HepG2 (cell line): ENCODE measurements around the gene SFI1. TPM values are rescaled to one million over a fixed set of nuclear protein-coding genes. Genes with fewer than 3 reads are reported as not detected.

Experiments used
- ARID3A ChIP-seq: IDR thresholded peaks from 2 replicates; pipeline ENCODE4 v1.6.1; 2012; ENCODE audit warnings: low read depth, low read length, improper control_type of control experiment
- ELF1 ChIP-seq: sonication (generic); formaldehyde crosslinking; IDR thresholded peaks from 2 replicates; pipeline ENCODE4 v1.4.0; 2020; ENCODE audit warnings: missing genetic modification reagents
- MNT ChIP-seq: fragments of 450-650 bp; IDR thresholded peaks from 2 replicates; pipeline ENCODE4 v1.6.1; 2016
- PHF21A ChIP-seq: sonication (generic); formaldehyde crosslinking; IDR thresholded peaks from 2 replicates; pipeline ENCODE4 v1.5.0; 2020; ENCODE audit warnings: mild to moderate bottlenecking, missing genetic modification reagents
- POLR2A ChIP-seq, 2 experiments: IDR thresholded peaks; 2 replicates each; pipeline ENCODE4 v1.6.1; 2011; ENCODE audit warnings: low read depth in 2 of 2, low read length in 2 of 2, mild to moderate bottlenecking in 1 of 2, moderate library complexity in 1 of 2; ENCODE audit not compliant: insufficient read depth in 1 of 2
- REXO4 ChIP-seq: sonication (generic); formaldehyde crosslinking; IDR thresholded peaks from 2 replicates; pipeline ENCODE4 v1.8.0; 2022; ENCODE audit warnings: missing genetic modification reagents, mild to moderate bottlenecking, borderline replicate concordance
- RORA ChIP-seq: sonication (generic); formaldehyde crosslinking; IDR thresholded peaks from 2 replicates; pipeline ENCODE4 v1.5.0; 2020; ENCODE audit warnings: mild to moderate bottlenecking, missing genetic modification reagents, moderate library complexity
- SALL2 ChIP-seq: sonication (generic); formaldehyde crosslinking; IDR thresholded peaks from 2 replicates; pipeline ENCODE4 v1.8.1; 2023; ENCODE audit warnings: mild to moderate bottlenecking, missing genetic modification reagents, inconsistent platforms
- TCF12 ChIP-seq, 2 experiments: fragments of 450-650 bp in 1 of 2; sonication (generic) in 1 of 2; formaldehyde crosslinking in 1 of 2; IDR thresholded peaks; 2 replicates each; pipeline versions ENCODE4 v1.6.1 to v1.8.0; 2017 to 2022; ENCODE audit warnings: antibody characterized with exemption in 1 of 2, mild to moderate bottlenecking in 1 of 2, missing genetic modification reagents in 1 of 2, moderate library complexity in 1 of 2
- THAP7 ChIP-seq: sonication (generic); formaldehyde crosslinking; IDR thresholded peaks from 2 replicates; pipeline ENCODE4 v1.8.1; 2023; ENCODE audit warnings: mild to moderate bottlenecking, missing genetic modification reagents
- THAP8 ChIP-seq: sonication (generic); formaldehyde crosslinking; IDR thresholded peaks from 2 replicates; pipeline ENCODE4 v1.5.1; 2020; ENCODE audit warnings: missing genetic modification reagents, mild to moderate bottlenecking, borderline replicate concordance
- U2AF2 ChIP-seq: fragments of 200-400 bp; formaldehyde crosslinking; IDR thresholded peaks from 2 replicates; pipeline ENCODE4 v1.6.1; 2017; ENCODE audit warnings: low read depth, mild to moderate bottlenecking, low read length
- ZBTB20 ChIP-seq: sonication (generic); formaldehyde crosslinking; IDR thresholded peaks from 2 replicates; pipeline ENCODE4 v1.8.1; 2023; ENCODE audit warnings: missing genetic modification reagents, low read depth, mild to moderate bottlenecking, borderline replicate concordance
- ZFP36 ChIP-seq: fragments of 150-350 bp; IDR thresholded peaks from 2 replicates; pipeline ENCODE4 v1.6.1; 2018; ENCODE audit warnings: borderline replicate concordance, low read length, low read depth; ENCODE audit not compliant: partially characterized antibody
- ZFP41 ChIP-seq: sonication (generic); formaldehyde crosslinking; IDR thresholded peaks from 2 replicates; pipeline ENCODE4 v1.4.0; 2020; ENCODE audit warnings: mild to moderate bottlenecking, missing genetic modification reagents, borderline replicate concordance
- ZNF17 ChIP-seq: sonication (generic); formaldehyde crosslinking; IDR thresholded peaks from 2 replicates; pipeline ENCODE4 v1.5.0; 2020; ENCODE audit warnings: mild to moderate bottlenecking, missing genetic modification reagents
- ZNF30 ChIP-seq: sonication (generic); formaldehyde crosslinking; IDR thresholded peaks from 2 replicates; pipeline ENCODE4 v1.5.0; 2020; ENCODE audit warnings: mild to moderate bottlenecking, missing genetic modification reagents
- ZNF317 ChIP-seq: sonication (generic); formaldehyde crosslinking; IDR thresholded peaks from 2 replicates; pipeline ENCODE4 v1.5.0; 2020; ENCODE audit warnings: mild to moderate bottlenecking, missing genetic modification reagents
- ZNF550 ChIP-seq: sonication (generic); formaldehyde crosslinking; IDR thresholded peaks from 2 replicates; pipeline ENCODE4 v1.4.0; 2020; ENCODE audit warnings: mild to moderate bottlenecking, missing genetic modification reagents, borderline replicate concordance
- ZNF660 ChIP-seq: sonication (generic); formaldehyde crosslinking; IDR thresholded peaks from 2 replicates; pipeline ENCODE4 v1.5.1; 2020; ENCODE audit warnings: mild to moderate bottlenecking, low read depth, missing genetic modification reagents, borderline replicate concordance
- ZNF788 ChIP-seq: sonication (generic); formaldehyde crosslinking; IDR thresholded peaks from 2 replicates; pipeline ENCODE4 v1.5.0; 2020; ENCODE audit warnings: mild to moderate bottlenecking, missing genetic modification reagents, borderline replicate concordance
- ZSCAN12 ChIP-seq: sonication (generic); formaldehyde crosslinking; IDR thresholded peaks from 2 replicates; pipeline ENCODE4 v1.9.0; 2021; ENCODE audit warnings: mild to moderate bottlenecking, missing genetic modification reagents
- polyA plus RNA-seq, 8 experiments: library from polyadenylated mRNA; depleted of rRNA in 3 of 8; stranded (reverse) in 7 of 8; unstranded in 1 of 8; fragments of >200 nt; fragmentation: Illumina TruSeq in 4 of 8; extraction: Trizol in 4 of 8; gene quantifications; 2 replicates each; pipeline versions ENCODE4 v1.2.1 to v1.2.3, GENCODE V29; 2011 to 2016; ENCODE audit warnings: low read depth in 4 of 8, missing spikeins in 1 of 8, mixed read lengths in 1 of 8; ENCODE audit not compliant: insufficient read depth in 1 of 8
- total RNA-seq, 5 experiments: library from RNA; depleted of rRNA; stranded (reverse); fragments of >200 nt; fragmentation: Illumina TruSeq; extraction: Trizol; gene quantifications; 2 replicates each; pipeline ENCODE4 v1.2.3, GENCODE V29; 2016; ENCODE audit warnings: low read depth in 1 of 5

Gene SFI1
- total and polyA plus RNA-seq, 2 of the 13 experiments (the other 11 are each of a cell fraction or from before 2014, with no cell fraction given) = 20.5 to 40.1 TPM

- TF ChIP-seq ZFP36 = no peak
- no peak for TF ChIP-seq U2AF2
- no peak for TF ChIP-seq REXO4 (CRISPR knock-in tag)
- TF ChIP-seq TCF12 (IDR thresholded peaks at IDR 0.05) = no peak
- 0 out of 2 replicates have a peak, but pooled peaks have one; percentile 54 for TF ChIP-seq TCF12 (CRISPR knock-in tag; IDR thresholded peaks at IDR 0.05)
- no peak for TF ChIP-seq ZNF30
- TF ChIP-seq RORA (CRISPR knock-in tag) = no peak
- no peak for TF ChIP-seq THAP7 (CRISPR knock-in tag)
- no peak for TF ChIP-seq ZFP41 (CRISPR knock-in tag)
- no peak; the same call in 1 of the 2 replicates for TF ChIP-seq ZNF317 (CRISPR knock-in tag)
- peak; percentile 96; the same call in 1 of the 2 replicates for TF ChIP-seq ZBTB20 (CRISPR knock-in tag)
- no peak for TF ChIP-seq ZNF660 (CRISPR knock-in tag)
- no peak for TF ChIP-seq SALL2 (CRISPR knock-in tag)
- peak; percentile 54 for TF ChIP-seq ELF1 (CRISPR knock-in tag)
- TF ChIP-seq PHF21A = peak; percentile 93
- no peak for TF ChIP-seq ZNF550 (CRISPR knock-in tag)
- no peak for TF ChIP-seq MNT
- no peak for TF ChIP-seq ZNF17 (CRISPR knock-in tag)
- TF ChIP-seq ZNF788 (CRISPR knock-in tag) = no peak; the same call in 1 of the 2 replicates
- TF ChIP-seq ARID3A = no peak; the same call in 1 of the 2 replicates
- no peak for TF ChIP-seq THAP8 (CRISPR knock-in tag)
- TF ChIP-seq POLR2A (IDR thresholded peaks at IDR 0.05; ENCODE audit: insufficient read depth in 1 of 2, low read depth in 2 of 2, low read length in 2 of 2) = no peak
- no peak for TF ChIP-seq ZSCAN12 (CRISPR knock-in tag)
These were observed 90.0 kb downstream of the SFI1 start (continued) for GRCh38 chr22:31586137-31586920.
